ENCODE results near the gene BBX. TPM values are rescaled to one million over a fixed set of nuclear protein-coding genes. Genes with fewer than 3 reads are reported as not detected.

BBX gene
- total RNA-seq, 5 donors from 2014 or later (not counting 1 experiment from before 2014, with no cell fraction given), result 67.7 to 89.8 (median 82.0) TPM

DNA sequence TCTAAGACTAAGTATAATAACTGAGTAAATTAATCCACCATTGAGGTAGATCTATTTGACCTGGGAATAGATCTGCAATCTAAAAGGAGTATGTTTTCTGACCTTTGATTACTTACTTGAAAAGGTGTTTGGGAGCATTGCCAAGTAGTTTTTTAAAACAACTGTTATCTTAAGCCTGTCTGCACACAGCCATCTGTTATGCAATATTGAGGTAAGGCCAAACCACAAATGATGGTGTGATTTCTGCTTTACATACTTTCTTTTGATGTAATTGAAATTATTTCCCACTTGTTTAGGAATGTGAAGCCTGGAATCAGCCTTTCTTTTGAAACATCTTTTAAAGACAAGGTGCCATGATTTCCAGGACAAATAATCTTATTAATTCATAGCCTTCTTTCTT, 274.0 kb downstream of the BBX start:
- H3K4me3 ChIP-seq (ENCODE audit: control insufficient read depth in 1 of 2, extremely low read depth in 1 of 2, low read length in 1 of 2), result no peak overlapping the region
- no peak for ATAC-seq (replicated peaks in 1 of 4)
- Mint-ChIP-seq H3K4me1 (peaks cover 15 to 26% (median 21%) of the 10 kb centered on the region in 3 donors), H3K36me3 (peaks cover 66% of the 10 kb centered on the region), H3K27me3 (no peaks in the 10 kb centered on the region), H3K9me3 (no peaks in the 10 kb centered on the region), H3K4me3 (no peak overlapping the region), H3K27ac (peak overlapping the region in 1 of 2 donors; percentile 36)
- DNase-seq, result peak in 2 of 35 experiments; percentile 1 to 45
- H3K4me1 ChIP-seq (ENCODE audit: control insufficient read depth in 1 of 2, extremely low read depth in 1 of 2, insufficient read depth in 2 of 2, low read length in 2 of 2), result no peaks in the 10 kb centered on the region
- ChIA-PET CTCF (interaction anchor here in 1 of 2 donors (0.6 kb wide), 1 partner anchor 55 kb away, joined by 3 read pairs; no protein-coding TSS in a partner anchor), POLR2A (interaction anchor here (0.6 to 0.7 kb wide), 4 partner anchors 13 to 136 kb away, joined by 3 to 5 read pairs (median 4); no protein-coding TSS in a partner anchor)
- H3K27me3 ChIP-seq (replicated peaks in 1 of 2; ENCODE audit: control insufficient read depth in 2 of 2, extremely low read depth in 1 of 2, insufficient read depth in 2 of 2, low read length in 1 of 2), result no peaks in the 10 kb centered on the region
- H3K9me3 ChIP-seq, result no peaks in the 10 kb centered on the region
- H3K36me3 ChIP-seq (ENCODE audit: control insufficient read depth in 2 of 2, extremely low read depth in 1 of 2, insufficient read depth in 1 of 2, low read length in 1 of 2), result peaks cover 18 to 56% of the 10 kb centered on the region in 2 donors
- H3K27ac ChIP-seq (ENCODE audit: low read length), result no peak overlapping the region

DNA sequence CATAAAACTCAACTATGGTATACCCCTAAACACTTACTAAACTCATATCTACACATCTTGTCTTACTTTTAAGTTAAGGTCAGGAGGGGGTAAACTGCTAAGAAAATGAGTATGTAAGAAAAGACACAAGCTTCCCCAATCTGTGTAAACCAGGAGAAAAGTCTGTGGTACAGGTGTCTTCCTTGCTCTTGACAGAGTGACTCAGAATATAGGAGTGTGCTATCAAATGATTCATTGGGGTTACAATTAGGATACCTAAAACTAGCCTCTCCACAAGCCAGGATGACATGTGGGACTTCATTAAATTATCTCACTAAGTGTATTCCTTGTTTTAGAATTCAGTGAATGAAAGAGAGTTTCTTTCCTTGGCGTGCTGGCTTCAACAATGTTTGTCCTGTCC, 274.8 kb downstream of the BBX start:
- ChIA-PET POLR2A (no interaction called here), CTCF (no interaction called here)
- H3K9me3 Mint-ChIP-seq, result no peaks in the 10 kb centered on the region
- H3K27ac ChIP-seq (ENCODE audit: low read length), result no peak overlapping the region
- no peak overlapping the region for H3K4me3 ChIP-seq (ENCODE audit: control insufficient read depth in 1 of 2, extremely low read depth in 1 of 2, low read length in 1 of 2)
- DNase-seq, result no peak
- H3K4me1 Mint-ChIP-seq, result peaks cover 15 to 26% (median 21%) of the 10 kb centered on the region in 3 donors
- no peaks in the 10 kb centered on the region for H3K9me3 ChIP-seq
- peaks cover 65% of the 10 kb centered on the region for H3K36me3 Mint-ChIP-seq
- no CpG with 5 or more reads among the region's 1 CpG for WGBS (ENCODE audit: insufficient coverage)
- no peak overlapping the region for H3K27ac Mint-ChIP-seq
- no peak overlapping the region for H3K4me3 Mint-ChIP-seq
- no peaks in the 10 kb centered on the region for H3K27me3 ChIP-seq (replicated peaks in 1 of 2; ENCODE audit: control insufficient read depth in 2 of 2, extremely low read depth in 1 of 2, insufficient read depth in 2 of 2, low read length in 1 of 2)
- no peaks in the 10 kb centered on the region for H3K27me3 Mint-ChIP-seq
- H3K36me3 ChIP-seq (ENCODE audit: control insufficient read depth in 2 of 2, extremely low read depth in 1 of 2, insufficient read depth in 1 of 2, low read length in 1 of 2), result peaks cover 18 to 56% of the 10 kb centered on the region in 2 donors
- no peak for ATAC-seq (replicated peaks in 1 of 4)
- no peaks in the 10 kb centered on the region for H3K4me1 ChIP-seq (ENCODE audit: control insufficient read depth in 1 of 2, extremely low read depth in 1 of 2, insufficient read depth in 2 of 2, low read length in 2 of 2)

DNA sequence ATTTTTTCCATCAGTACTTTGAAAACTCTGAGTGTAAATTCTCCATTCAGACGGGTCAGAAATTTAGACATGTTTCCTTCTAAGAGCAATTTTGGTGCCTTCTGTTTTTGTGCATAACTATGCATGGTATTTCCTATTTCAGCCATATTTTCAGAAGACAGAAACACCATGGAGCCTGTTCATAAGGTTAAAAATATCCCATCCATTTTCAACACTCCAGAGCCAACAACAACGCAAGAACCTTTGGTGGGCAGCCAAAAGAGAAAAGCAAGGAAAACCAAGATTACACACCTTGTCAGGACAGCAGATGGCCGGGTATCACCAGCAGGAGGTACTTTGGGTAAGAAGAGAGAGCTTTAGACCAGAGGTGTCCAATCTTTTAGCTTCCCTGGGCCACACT, 275.6 kb downstream of the BBX start:
- Mint-ChIP-seq H3K36me3 (peaks cover 73% of the 10 kb centered on the region), H3K27ac (no peak overlapping the region), H3K27me3 (no peaks in the 10 kb centered on the region), H3K4me1 (peaks cover 15 to 26% (median 21%) of the 10 kb centered on the region in 3 donors), H3K4me3 (no peak overlapping the region), H3K9me3 (no peaks in the 10 kb centered on the region)
- Histone ChIP-seq H3K36me3 (ENCODE audit: control insufficient read depth in 2 of 2, extremely low read depth in 1 of 2, insufficient read depth in 1 of 2, low read length in 1 of 2) (peaks cover 18 to 60% of the 10 kb centered on the region in 2 donors), H3K9me3 (no peaks in the 10 kb centered on the region), H3K27me3 (replicated peaks in 1 of 2; ENCODE audit: control insufficient read depth in 2 of 2, extremely low read depth in 1 of 2, insufficient read depth in 2 of 2, low read length in 1 of 2) (no peaks in the 10 kb centered on the region), H3K4me1 (ENCODE audit: control insufficient read depth in 1 of 2, extremely low read depth in 1 of 2, insufficient read depth in 2 of 2, low read length in 2 of 2) (no peaks in the 10 kb centered on the region), H3K4me3 (ENCODE audit: control insufficient read depth in 1 of 2, extremely low read depth in 1 of 2, low read length in 1 of 2) (no peak overlapping the region), H3K27ac (ENCODE audit: low read length) (no peak overlapping the region)
- POLR2A ChIA-PET, result interaction anchor here in 1 of 2 donors (0.6 kb wide), 2 partner anchors 15 to 815 kb away, joined by 3 to 5 read pairs; no protein-coding TSS in a partner anchor
- no peak for DNase-seq
- CTCF ChIA-PET, result interaction anchor here in 1 of 2 donors (0.7 kb wide), 1 partner anchor 555 kb away, joined by 3 read pairs; no protein-coding TSS in a partner anchor
- WGBS (ENCODE audit: insufficient coverage), result no CpG with 5 or more reads among the region's 3 CpGs
- ATAC-seq (replicated peaks in 1 of 4), result no peak

DNA sequence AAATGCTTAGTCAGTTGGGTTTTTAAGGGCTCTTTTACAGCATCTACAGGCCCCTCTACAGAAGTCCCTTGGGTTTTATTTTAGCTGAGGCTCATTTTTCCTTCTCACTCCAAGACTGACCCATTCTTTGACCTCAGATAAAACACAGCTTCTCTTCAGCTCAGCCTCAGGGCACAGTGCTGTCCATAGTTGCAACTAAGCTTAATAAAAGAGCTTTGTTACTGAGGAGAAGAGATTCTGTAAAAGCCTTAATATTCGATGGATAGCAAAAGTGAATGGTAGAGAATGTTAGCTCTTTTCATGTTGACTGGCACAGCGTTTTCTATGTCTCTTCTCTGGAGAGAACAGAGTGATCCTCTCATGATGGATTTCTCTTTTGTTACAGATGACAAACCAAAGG, 277.9 kb downstream of the BBX start:
- H3K27ac Mint-ChIP-seq, result no peak overlapping the region
- Histone ChIP-seq H3K27me3 (replicated peaks in 1 of 2; ENCODE audit: control insufficient read depth in 2 of 2, extremely low read depth in 1 of 2, insufficient read depth in 2 of 2, low read length in 1 of 2) (no peaks in the 10 kb centered on the region), H3K4me3 (ENCODE audit: control insufficient read depth in 1 of 2, extremely low read depth in 1 of 2, low read length in 1 of 2) (no peak overlapping the region), H3K4me1 (ENCODE audit: control insufficient read depth in 1 of 2, extremely low read depth in 1 of 2, insufficient read depth in 2 of 2, low read length in 2 of 2) (no peaks in the 10 kb centered on the region), H3K36me3 (ENCODE audit: control insufficient read depth in 2 of 2, extremely low read depth in 1 of 2, insufficient read depth in 1 of 2, low read length in 1 of 2) (peaks cover 18 to 71% of the 10 kb centered on the region in 2 donors), H3K9me3 (no peaks in the 10 kb centered on the region), H3K27ac (ENCODE audit: low read length) (no peak overlapping the region)
- POLR2A ChIA-PET, result no interaction called here
- H3K4me1 Mint-ChIP-seq, result peaks cover 6 to 17% (median 13%) of the 10 kb centered on the region in 3 donors
- peaks cover 77% of the 10 kb centered on the region for H3K36me3 Mint-ChIP-seq
- DNase-seq, result no peak
- H3K27me3 Mint-ChIP-seq, result no peaks in the 10 kb centered on the region
- H3K4me3 Mint-ChIP-seq, result no peak overlapping the region
- no peaks in the 10 kb centered on the region for H3K9me3 Mint-ChIP-seq
- no peak for ATAC-seq (replicated peaks in 1 of 4)
- WGBS (ENCODE audit: insufficient coverage), result 92% methylated on average over 2 of the region's 2 CpGs
- CTCF ChIA-PET, result interaction anchor here in 1 of 2 donors (0.5 kb wide), 1 partner anchor 568 kb away, joined by 4 read pairs; no protein-coding TSS in a partner anchor

GRCh38 chr3:107803170-107803569, 280.4 kb downstream of the BBX start:
- ATAC-seq (replicated peaks in 1 of 4), result no peak
- ChIA-PET CTCF (no interaction called here), POLR2A (interaction anchor here in 1 of 2 donors (0.7 kb wide), 2 partner anchors 12 to 1220 kb away, joined by 3 read pairs; no protein-coding TSS in a partner anchor)
- no CpG with 5 or more reads among the region's 3 CpGs for WGBS (ENCODE audit: insufficient coverage)
- no peak overlapping the region for H3K4me3 Mint-ChIP-seq
- Histone ChIP-seq H3K9me3 (no peaks in the 10 kb centered on the region), H3K27me3 (replicated peaks in 1 of 2; ENCODE audit: control insufficient read depth in 2 of 2, extremely low read depth in 1 of 2, insufficient read depth in 2 of 2, low read length in 1 of 2) (no peaks in the 10 kb centered on the region), H3K4me1 (ENCODE audit: control insufficient read depth in 1 of 2, extremely low read depth in 1 of 2, insufficient read depth in 2 of 2, low read length in 2 of 2) (no peaks in the 10 kb centered on the region), H3K36me3 (ENCODE audit: control insufficient read depth in 2 of 2, extremely low read depth in 1 of 2, insufficient read depth in 1 of 2, low read length in 1 of 2) (peaks cover 18 to 82% of the 10 kb centered on the region in 2 donors), H3K27ac (ENCODE audit: low read length) (no peak overlapping the region), H3K4me3 (ENCODE audit: control insufficient read depth in 1 of 2, extremely low read depth in 1 of 2, low read length in 1 of 2) (no peak overlapping the region)
- peaks cover 80% of the 10 kb centered on the region for H3K36me3 Mint-ChIP-seq
- peaks cover 0 to 1% (median 0%) of the 10 kb centered on the region in 3 donors for H3K4me1 Mint-ChIP-seq
- no peak overlapping the region for H3K27ac Mint-ChIP-seq
- no peaks in the 10 kb centered on the region for H3K27me3 Mint-ChIP-seq
- DNase-seq, result no peak
- no peaks in the 10 kb centered on the region for H3K9me3 Mint-ChIP-seq

- peaks cover 72% of the 10 kb centered on the region for H3K36me3 Mint-ChIP-seq
Observed at GRCh38 chr3:107806021-107806420, 283.3 kb downstream of the BBX start.

More at GRCh38 chr3:107806021-107806420, 283.3 kb downstream of the BBX start:
- Histone ChIP-seq H3K27me3 (replicated peaks in 1 of 2; ENCODE audit: control insufficient read depth in 2 of 2, extremely low read depth in 1 of 2, insufficient read depth in 2 of 2, low read length in 1 of 2) (no peaks in the 10 kb centered on the region), H3K27ac (ENCODE audit: low read length) (no peak overlapping the region), H3K36me3 (ENCODE audit: control insufficient read depth in 2 of 2, extremely low read depth in 1 of 2, insufficient read depth in 1 of 2, low read length in 1 of 2) (peaks cover 10 to 67% of the 10 kb centered on the region in 2 donors), H3K4me3 (ENCODE audit: control insufficient read depth in 1 of 2, extremely low read depth in 1 of 2, low read length in 1 of 2) (no peak overlapping the region), H3K4me1 (ENCODE audit: control insufficient read depth in 1 of 2, extremely low read depth in 1 of 2, insufficient read depth in 2 of 2, low read length in 2 of 2) (no peaks in the 10 kb centered on the region), H3K9me3 (no peaks in the 10 kb centered on the region)
- Mint-ChIP-seq H3K4me1 (peaks cover 0 to 15% (median 12%) of the 10 kb centered on the region in 3 donors), H3K4me3 (no peak overlapping the region), H3K27me3 (no peaks in the 10 kb centered on the region), H3K27ac (no peak overlapping the region), H3K9me3 (no peaks in the 10 kb centered on the region)
- ATAC-seq (replicated peaks in 1 of 4) (no peak), DNase-seq (no peak)
- ChIA-PET CTCF (no interaction called here), POLR2A (interaction anchor here in 1 of 2 donors (0.6 kb wide), 1 partner anchor 238 kb away, joined by 4 read pairs; no protein-coding TSS in a partner anchor)
- WGBS (ENCODE audit: insufficient coverage), result no CpG with 5 or more reads among the region's 2 CpGs

Data from T-cell (primary cell).